ENCODE results near the gene AKT2. TPM values are rescaled to one million over a fixed set of nuclear protein-coding genes. Genes with fewer than 3 reads are reported as not detected.

AKT2 gene
- total RNA-seq, 1 donor from 2014 or later = 99.9 TPM

DNA sequence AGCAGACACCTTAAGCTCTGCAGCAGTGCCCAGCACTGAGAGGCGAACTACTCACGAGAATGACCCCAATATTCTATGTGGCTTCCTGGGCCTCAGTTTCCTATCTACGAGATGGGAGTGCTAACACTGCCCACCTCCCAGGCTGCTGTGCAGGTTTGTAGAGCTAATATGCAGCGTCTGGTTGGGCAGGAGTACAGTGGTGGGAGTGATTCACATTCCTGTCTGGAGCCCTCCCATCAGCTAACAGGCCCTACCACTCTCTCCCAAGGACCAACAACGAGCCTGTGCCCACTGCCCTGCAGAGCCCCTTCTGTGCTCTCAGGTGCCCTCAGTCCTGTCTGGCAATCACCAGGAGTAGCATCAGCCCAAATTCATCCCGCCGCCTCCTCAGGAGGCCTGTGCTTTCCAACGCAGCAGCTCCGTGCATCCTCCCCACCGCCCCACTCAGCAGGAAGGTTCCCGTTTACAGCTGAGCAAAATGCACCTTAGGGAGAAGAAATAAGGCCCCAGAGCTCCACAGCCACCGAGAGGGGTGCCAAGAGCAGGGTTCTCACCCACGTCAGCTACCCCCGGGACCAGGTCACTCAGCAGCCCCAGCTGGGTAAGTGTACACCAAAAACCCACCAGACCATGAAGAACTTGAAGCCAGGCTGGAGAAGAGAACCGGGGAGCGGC, 6.6 kb downstream of the AKT2 start:
- Mint-ChIP-seq H3K27ac (ENCODE audit: unreplicated experiment) (no peak overlapping the region), H3K36me3 (ENCODE audit: low read depth) (no peaks in the 10 kb centered on the region), H3K9me3 (ENCODE audit: low read depth) (no peaks in the 10 kb centered on the region), H3K4me3 (ENCODE audit: unreplicated experiment) (no peak overlapping the region), H3K27me3 (ENCODE audit: low read depth) (no peaks in the 10 kb centered on the region), H3K4me1 (ENCODE audit: low read depth) (peaks cover 49% of the 10 kb centered on the region)
- no peak for TF ChIP-seq CTCF (IDR thresholded peaks at IDR 0.05)
- DNase-seq (ENCODE audit: low spot score) = peak; percentile 53

GRCh38 chr19:40277356-40278059, 7.6 kb downstream of the AKT2 start:
- Mint-ChIP-seq H3K4me3 (ENCODE audit: unreplicated experiment) (no peak overlapping the region), H3K27me3 (ENCODE audit: low read depth) (no peaks in the 10 kb centered on the region), H3K9me3 (ENCODE audit: low read depth) (no peaks in the 10 kb centered on the region), H3K36me3 (ENCODE audit: low read depth) (no peaks in the 10 kb centered on the region), H3K27ac (ENCODE audit: unreplicated experiment) (peak overlapping the region; percentile 29), H3K4me1 (ENCODE audit: low read depth) (peaks cover 39% of the 10 kb centered on the region)
- no peak for TF ChIP-seq CTCF (IDR thresholded peaks at IDR 0.05)
- peak; percentile 61 for DNase-seq (ENCODE audit: low spot score)

GRCh38 chr19:40274585-40275544, 10.3 kb downstream of the AKT2 start:
- H3K4me1 Mint-ChIP-seq (ENCODE audit: low read depth) = peaks cover 29% of the 10 kb centered on the region
- peak overlapping the region; percentile 25 for H3K27ac Mint-ChIP-seq (ENCODE audit: unreplicated experiment)
- DNase-seq (ENCODE audit: low spot score) = peak; percentile 89
- H3K36me3 Mint-ChIP-seq (ENCODE audit: low read depth) = no peaks in the 10 kb centered on the region
- no peak for TF ChIP-seq CTCF (IDR thresholded peaks at IDR 0.05)
- H3K27me3 Mint-ChIP-seq (ENCODE audit: low read depth) = no peaks in the 10 kb centered on the region
- H3K4me3 Mint-ChIP-seq (ENCODE audit: unreplicated experiment) = no peak overlapping the region
- no peaks in the 10 kb centered on the region for H3K9me3 Mint-ChIP-seq (ENCODE audit: low read depth)

DNA sequence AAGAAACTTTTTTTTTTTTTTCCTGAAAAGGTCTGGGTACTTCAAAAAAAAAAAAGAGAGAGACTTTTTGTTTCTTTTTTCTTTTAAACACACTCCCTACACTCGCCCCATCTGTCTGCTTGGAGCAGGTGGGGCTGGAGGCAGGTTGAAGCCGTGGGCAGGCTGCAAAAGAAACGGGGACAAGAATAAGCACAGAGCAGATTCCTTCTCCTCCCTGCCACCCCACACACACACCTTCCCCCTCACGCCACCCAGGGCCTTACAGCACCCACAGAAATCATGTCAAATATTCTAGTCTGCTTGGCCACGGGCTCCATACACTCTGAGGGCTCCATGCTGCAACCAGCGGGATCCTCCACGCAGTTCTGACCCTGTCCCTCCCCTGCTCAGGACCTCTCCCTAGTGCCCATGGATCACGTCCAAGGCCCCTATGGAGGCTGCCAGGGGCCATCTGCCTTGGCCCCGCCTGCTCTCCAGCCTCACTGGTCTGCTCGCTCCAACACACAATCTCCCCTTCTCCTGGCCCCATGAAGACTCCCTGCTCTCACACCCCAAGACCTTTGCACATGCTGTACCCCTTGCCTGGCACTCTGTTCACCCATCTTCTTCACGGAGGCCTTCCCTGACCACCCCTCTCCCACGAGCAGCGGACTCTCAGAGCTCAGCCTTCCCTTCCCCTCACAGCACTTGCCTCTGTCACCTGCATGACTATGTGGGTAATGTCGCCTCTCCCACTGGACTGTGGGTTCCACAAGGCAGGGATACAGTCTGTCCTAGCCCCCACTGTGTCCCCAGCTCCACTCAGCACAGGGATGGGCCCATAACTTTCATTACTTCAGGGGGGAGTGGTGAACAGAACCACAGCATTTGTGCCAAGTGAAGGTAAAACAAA, 11.4 kb downstream of the AKT2 start:
- TF ChIP-seq CTCF (IDR thresholded peaks at IDR 0.05) = no peak
- Mint-ChIP-seq H3K9me3 (ENCODE audit: low read depth) (no peaks in the 10 kb centered on the region), H3K27me3 (ENCODE audit: low read depth) (no peaks in the 10 kb centered on the region), H3K27ac (ENCODE audit: unreplicated experiment) (peak overlapping the region; percentile 25), H3K36me3 (ENCODE audit: low read depth) (no peaks in the 10 kb centered on the region), H3K4me3 (ENCODE audit: unreplicated experiment) (no peak overlapping the region), H3K4me1 (ENCODE audit: low read depth) (peaks cover 20% of the 10 kb centered on the region)
- peak; percentile 39 for DNase-seq (ENCODE audit: low spot score)

Measured in chondrocyte (in vitro differentiated cells).